ENCODE measurements around the gene MTCH1.
A peak's percentile ranks its signal among the peaks of the same experiment; 100 is the strongest.

MTCH1 gene

GRCh38 chr6:37017606-37018197 lies 31.7 kb upstream of the MTCH1 start:
- H3K4me3 ChIP-seq (replicated peaks; ENCODE audit: low read depth, low read length) = no peak overlapping the region
- TF ChIP-seq CTCF (IDR thresholded peaks at IDR 0.05; ENCODE audit: low read length, missing control alignments) = no peak
- no peak for DNase-seq (ENCODE audit: low read depth)

GRCh38 chr6:37016995-37017394 lies 31.0 kb upstream of the MTCH1 start:
- no peak overlapping the region for H3K4me3 ChIP-seq (replicated peaks; ENCODE audit: low read depth, low read length)
- DNase-seq (ENCODE audit: low read depth) = no peak
- TF ChIP-seq CTCF (IDR thresholded peaks at IDR 0.05; ENCODE audit: low read length, missing control alignments) = no peak

- TF ChIP-seq CTCF (IDR thresholded peaks at IDR 0.05; ENCODE audit: low read length, missing control alignments) = no peak
- H3K4me3 ChIP-seq (replicated peaks; ENCODE audit: low read depth, low read length) = no peak overlapping the region
Measured at GRCh38 chr6:37015532-37015931, 29.5 kb upstream of the MTCH1 start.

GRCh38 chr6:37014667-37015066 lies 28.7 kb upstream of the MTCH1 start:
- no peak for DNase-seq (ENCODE audit: low read depth)
- no peak for TF ChIP-seq CTCF (IDR thresholded peaks at IDR 0.05; ENCODE audit: low read length, missing control alignments)
- no peak overlapping the region for H3K4me3 ChIP-seq (replicated peaks; ENCODE audit: low read depth, low read length)

More at GRCh38 chr6:37015532-37015931, 29.5 kb upstream of the MTCH1 start:
- no peak for DNase-seq (ENCODE audit: low read depth)

- no peak for DNase-seq (ENCODE audit: low read depth)
- no peak for TF ChIP-seq CTCF (IDR thresholded peaks at IDR 0.05; ENCODE audit: low read length, missing control alignments)
- no peak overlapping the region for H3K4me3 ChIP-seq (replicated peaks; ENCODE audit: low read depth, low read length)
Measured at GRCh38 chr6:37013516-37014491, 27.8 kb upstream of the MTCH1 start.

GRCh38 chr6:37011656-37012378 lies 25.8 kb upstream of the MTCH1 start:
- no peak overlapping the region for H3K4me3 ChIP-seq (replicated peaks; ENCODE audit: low read depth, low read length)
- peak; percentile 73 for DNase-seq (ENCODE audit: low read depth)
- TF ChIP-seq CTCF (IDR thresholded peaks at IDR 0.05; ENCODE audit: low read length, missing control alignments) = no peak
